Muscle of arm (tissue), 12 donors: ENCODE data around the gene NEK6. TPM values are rescaled to one million over a fixed set of nuclear protein-coding genes. Genes with fewer than 3 reads are reported as not detected.

Experiments used
- DNase-seq: peaks from one replicate; pipeline ENCODE4 v3.0.0-alpha.2; 2013
- polyA plus RNA-seq, 12 donors: library from polyadenylated mRNA; unstranded; fragments of 120-200 nt; gene quantifications; one replicate each; pipeline ENCODE4 v1.2.1, GENCODE V29; 2013; ENCODE audit not compliant: insufficient read length in 12 of 12

The NEK6 gene
- polyA plus RNA-seq, 12 donors: 29.2 to 47.2 (median 37.5) TPM; not detected in 1

DNA sequence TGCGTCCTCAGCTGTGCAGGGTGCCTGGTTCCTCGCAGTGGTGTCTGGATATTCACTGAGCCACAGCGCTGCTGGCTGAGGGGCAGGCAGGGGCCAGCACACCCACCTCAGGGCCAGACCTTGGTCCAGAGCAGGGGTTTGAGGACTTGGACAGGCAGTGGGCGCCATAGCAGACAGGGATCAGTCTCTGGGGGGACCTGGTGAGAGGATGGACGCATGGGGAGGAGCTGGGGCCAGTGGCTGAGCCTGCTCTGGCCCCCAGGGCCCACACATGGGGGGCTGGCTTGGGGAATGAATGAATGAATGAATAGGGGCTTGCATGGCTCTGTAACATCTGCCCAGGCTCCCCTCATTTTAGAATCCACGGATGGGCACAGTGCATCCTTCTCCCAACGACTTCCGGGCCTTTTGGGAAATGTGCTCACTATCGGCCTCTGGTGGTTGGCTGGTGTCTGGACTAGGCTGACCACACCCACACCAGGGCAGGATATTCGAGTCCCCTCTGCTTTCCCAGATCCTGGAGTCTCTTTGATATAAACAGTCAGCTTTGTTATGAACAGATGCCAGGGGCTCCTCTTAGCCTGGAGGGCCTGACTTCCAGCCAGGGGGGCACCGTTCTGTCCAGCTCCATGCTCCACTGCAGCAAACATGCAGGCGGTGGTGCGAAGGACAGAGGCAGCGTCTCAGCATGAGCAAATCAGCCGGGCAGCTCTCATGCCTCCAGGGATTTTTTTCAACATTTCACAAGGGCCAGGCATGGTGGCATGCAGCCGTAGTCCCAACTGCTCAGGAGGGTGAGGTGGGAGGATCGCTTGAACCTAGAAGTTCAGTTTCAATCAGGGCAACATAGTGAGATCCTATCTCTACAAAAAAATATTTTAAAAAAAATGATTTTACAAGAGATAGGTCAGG lies 62.6 kb downstream of the NEK6 start:
- peak; percentile 66 for DNase-seq

DNA sequence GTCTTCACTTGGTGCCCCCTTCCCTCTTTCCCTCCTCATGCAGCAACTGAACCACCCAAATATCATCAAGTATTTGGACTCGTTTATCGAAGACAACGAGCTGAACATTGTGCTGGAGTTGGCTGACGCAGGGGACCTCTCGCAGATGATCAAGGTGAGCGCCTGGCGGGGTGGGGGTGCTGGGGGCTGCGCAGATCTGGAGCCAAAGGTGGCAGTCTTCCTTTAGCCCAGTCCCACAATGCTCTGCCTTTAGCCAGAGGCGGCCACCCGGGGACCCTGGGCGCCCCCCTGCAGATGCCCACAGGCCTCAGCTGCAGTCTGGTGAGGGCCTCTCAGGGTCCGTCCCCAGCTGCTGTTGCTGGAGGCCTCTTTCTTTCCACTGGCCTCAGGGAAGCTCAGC lies 63.7 kb downstream of the NEK6 start:
- no peak for DNase-seq

DNA sequence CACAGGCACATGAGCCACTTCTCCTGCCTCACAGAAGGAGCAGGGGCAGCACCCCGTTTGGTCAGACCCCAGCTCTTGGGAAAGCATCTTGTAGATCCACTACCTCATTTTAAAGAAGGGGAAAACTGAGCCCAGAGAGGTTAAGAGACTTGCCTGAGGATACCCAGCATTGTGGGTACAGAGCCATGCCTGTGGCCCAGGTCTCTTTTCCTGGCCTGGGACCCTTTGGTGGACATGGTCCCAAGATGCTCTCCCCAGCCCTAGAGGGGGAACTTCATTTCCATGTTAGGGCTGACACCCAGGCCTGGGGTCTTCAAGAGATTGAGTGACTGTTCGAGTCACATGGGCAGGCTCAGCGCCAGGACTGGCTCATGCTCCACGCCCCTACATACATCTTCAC lies 64.2 kb downstream of the NEK6 start:
- no peak for DNase-seq

DNA sequence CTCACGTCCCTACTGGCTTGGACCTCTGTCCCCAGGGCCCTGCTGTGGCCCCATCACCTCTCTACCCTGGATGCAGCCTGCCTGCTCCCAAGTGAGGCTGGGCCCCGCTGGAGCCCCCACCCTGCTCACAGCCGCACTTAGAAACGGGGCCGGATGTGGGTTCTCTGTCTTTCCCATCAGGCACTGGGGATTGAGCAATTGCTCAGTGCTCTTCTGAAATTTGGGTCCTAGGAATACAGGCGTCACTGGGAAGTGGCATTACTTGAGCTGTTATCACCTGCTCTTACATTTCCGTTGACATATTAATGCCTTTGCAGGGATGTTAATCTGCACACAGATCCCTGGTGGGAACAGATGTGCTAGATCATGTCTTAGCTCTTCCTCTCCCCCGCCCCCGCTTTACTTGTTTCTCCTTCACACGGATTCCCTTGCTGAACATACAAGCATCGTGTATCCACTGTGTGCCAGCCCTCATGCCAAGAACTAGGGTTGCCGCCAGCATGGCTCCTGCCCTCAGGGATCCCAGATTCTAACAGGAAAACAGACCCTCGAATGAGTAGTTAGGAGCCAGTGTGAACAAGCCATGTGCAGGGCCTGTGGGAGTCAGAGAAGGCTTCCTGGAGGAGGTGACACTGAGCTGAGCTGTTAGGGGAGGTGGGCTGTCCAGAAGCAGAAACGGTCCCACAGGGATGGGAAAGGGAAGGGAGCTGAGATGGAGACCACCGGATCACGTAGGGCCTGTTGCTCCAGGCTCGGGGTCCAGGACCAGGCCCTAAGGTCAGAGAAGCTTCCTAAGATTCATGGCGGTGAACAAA lies 65.1 kb downstream of the NEK6 start:
- no peak for DNase-seq

DNA sequence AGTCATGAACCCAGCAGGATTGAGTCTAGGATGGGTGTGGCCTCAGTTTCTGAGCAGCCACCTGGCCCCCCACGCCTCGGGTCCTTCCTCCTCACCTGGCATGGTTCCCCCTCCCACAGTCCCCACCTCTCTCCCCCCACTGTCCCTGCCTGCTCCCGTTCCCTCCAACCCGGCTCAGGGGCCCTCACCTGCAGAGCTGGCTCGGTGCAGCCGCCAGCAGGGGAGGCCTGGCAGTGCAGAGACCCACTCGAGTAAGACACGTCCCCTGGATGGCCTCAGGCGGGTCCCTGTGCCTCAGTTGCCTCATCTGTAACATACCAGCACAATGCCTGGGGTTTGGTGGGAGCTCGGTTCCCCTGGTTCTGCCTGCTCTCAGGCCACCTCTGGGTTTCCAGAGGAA lies 66.2 kb downstream of the NEK6 start:
- no peak for DNase-seq

DNA sequence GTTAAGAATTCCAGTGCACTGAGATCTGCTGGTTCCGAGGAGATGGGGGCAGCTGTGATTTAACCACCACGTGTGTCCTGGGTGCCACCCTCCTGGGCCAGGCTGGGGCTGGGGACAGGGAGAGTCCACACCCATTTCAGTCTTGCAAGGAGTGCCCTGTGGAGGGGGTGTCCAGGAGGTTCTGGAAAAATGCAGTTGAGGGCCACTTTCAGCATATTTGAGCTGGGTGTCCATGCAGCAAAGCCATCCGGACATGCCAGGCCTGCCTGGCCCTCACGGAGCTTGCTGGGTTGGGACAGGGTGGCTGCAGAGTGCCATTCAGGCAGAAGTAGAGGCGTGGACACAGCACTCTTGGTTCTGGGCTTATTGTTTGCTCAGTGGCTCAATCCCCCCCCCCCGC lies 68.1 kb downstream of the NEK6 start:
- DNase-seq: no peak

DNA sequence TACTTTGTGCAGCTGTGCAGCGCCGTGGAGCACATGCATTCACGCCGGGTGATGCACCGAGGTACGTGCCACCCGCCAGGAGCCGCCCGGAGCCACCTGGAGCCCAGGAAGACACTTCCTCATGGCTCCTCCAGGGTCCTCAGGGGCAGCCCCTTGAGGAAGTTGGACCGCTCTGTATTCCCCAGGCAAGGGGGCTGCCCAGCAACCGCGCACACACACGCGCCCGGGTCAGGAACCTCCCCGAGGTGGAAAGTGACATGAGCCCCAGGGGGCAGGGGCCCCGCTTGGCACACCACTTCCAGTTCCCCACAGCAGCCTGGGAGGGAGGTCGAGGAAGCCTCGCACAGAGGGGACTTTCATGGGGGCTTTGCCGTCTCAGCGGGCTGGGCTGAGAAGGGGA lies 68.6 kb downstream of the NEK6 start:
- no peak for DNase-seq

DNA sequence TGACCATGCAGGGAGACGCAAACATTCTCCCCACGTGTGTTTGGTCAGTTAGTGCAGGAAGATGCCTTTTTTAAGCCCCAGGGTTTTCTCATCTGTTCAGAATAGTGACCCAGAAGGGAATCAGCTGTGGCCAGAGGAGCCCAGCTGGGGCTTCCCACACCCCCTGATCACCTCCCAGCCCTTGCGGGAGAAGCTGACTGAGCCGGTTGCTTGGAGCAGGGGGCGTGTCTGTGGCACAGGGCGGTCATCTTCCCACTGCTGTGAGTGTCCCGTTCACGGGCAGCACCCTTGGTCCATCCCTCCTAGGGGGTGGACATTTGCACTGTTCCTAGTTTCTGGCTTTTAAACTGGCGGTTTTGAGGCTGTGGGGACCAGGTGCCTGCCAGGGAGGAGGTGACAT lies 69.7 kb downstream of the NEK6 start:
- no peak for DNase-seq

DNA sequence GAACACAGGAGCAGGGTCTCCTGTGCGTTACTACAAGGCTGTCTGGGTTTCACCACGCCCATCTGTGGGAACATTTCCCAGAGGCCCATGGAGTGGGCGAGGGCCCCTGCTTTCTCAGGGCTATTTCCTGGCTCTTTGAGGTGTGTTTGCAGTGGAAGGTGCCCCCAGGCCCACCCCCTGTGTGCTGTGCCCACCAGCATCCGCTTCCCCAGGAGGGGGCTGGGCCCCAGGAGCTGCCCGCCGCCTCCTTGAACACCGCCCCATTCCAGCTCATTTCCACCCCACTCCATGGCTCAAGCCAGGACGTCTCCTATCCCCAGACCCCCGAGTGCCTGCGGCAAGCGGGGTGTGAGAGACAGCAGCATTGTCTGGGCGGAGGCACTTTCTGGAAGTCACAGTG lies 70.5 kb downstream of the NEK6 start:
- no peak for DNase-seq

DNA sequence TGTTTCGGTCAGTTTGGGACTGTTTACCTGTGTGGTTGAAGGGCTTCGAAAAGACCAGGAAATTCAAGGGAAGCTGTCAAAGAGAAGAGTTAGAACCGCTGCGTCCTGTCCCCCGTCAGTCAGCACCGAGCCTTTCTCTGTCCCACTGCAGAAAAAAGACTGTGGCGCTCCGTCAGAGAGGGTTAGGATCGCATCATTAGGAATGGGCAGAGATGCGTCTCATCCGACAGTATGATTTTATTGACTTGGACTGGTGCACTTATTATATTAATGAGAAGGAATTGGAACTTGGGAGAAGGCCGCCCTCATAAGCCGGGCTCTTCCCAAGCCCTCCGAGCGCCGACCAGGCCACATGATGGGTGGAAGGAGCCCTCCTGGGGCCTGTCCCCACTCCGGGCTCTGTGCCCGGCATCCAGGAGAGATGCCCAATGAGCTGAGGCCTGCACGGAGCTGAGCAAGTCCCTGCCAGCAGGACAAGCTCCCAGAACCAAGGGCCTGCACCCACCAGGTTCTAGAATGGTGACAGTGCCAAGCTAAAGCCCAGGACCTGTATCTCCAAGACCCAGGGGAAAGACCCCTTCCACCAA lies 71.5 kb downstream of the NEK6 start:
- no peak for DNase-seq

DNA sequence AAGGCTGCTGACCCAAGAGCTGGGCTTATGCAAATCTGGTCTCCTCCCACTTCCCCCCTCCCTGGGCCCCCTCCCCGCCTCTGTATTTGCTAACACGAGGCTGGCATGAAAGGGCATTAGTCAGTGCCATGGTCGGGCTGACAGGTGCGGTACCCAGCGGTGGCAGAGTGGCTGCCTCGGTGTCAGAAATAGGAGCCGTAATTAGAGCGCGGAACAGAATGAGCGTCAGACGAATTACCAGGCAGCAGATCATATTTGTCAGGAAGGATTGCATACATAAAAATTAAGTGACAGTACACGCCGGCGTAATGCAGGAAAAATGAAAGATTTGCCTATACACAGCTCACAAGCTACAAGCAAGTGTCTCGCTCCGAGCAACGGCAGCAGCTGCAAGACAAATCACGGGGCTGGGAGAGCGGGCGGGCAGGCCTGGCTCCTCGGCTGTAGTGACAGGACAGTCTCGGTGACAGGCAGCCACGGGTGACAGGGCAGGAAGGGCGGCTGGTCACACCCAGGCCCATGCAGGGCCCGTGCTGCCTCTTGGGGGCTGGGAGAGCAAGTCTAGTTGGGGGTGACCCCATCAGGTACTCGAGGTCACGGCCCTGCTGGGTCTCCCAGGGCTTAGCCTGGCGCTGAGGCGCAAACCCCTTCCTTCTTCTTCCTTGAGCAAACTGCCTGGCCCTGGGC lies 72.4 kb downstream of the NEK6 start:
- no peak for DNase-seq

DNA sequence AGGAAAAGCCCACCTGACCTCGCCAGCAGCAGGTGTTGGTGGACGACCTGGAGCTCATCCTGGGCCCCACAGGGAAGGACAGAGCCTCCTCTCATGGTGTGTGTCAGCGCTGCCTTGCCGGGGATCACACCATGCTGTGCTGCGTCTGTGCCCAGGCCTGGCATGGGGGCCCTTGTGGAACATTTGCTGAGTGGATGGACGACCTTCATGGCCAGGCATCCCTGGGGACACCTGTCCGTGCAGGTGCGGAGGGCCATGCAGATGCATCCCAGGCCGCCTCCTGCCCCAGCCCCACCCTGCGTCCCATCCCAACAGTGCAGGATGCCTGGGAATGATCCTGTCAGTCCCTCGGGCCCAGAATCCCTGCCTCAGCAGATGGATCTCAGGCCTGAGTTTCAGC lies 73.8 kb downstream of the NEK6 start:
- no peak for DNase-seq

DNA sequence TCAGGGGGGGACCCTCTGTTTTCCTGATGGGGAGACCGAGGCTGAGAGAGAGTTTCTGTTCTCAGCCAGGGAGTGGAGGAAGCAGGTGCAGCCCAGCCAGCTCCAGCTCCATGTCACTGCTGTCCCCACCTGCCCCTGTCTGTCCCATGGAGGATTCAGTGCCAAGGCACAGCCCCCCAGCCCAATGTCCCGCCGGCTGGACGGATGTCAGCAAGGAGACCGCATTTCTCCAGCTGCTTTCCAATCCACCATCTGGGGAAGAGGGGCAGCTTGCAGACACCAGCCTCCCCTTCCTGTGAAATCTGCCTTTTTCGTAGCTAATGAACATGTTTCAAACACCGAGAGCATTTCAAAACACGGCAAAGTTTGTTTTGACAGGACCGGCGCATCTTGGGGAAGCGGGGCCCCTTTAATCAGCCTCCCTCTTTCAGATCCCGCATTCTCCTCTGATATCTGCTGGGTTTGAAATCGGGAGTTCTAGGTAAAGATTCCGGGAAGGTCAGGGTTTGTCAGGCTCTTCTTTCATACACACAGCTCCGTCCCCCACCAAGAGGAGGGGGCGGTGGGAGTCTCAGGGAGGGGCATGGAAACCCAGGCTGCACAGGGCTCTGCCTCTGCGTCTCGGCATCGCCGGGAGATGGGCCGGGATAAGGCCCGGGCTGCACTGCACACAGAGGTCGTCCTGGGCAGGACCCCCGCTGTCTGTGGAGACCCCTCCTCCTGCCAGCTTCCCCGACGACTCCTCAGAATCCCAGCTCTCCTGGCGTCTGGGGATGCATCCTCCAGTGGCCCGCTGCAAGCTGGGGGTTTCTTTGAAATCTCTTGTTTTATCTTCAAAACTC lies 74.8 kb downstream of the NEK6 start:
- DNase-seq: peak; percentile 57

DNA sequence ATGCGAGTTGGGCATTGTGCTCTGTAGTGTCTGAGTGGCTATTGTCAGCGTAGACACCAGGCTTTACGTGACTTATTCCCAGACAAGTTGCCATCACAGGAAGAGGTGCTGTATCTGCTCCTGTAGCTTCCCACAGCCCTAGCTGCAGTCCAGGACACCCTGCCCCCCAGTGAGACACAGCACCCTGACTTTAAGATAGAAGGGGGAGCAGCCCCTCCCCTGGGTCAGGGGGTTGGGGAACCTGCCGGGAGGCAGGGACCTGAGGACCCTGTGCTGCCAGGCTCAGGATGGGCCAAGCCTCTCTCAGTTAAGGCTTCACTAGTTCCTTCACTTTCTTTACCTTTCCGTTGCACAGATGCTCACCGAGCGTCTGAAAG lies 75.4 kb downstream of the NEK6 start:
- DNase-seq: no peak

DNA sequence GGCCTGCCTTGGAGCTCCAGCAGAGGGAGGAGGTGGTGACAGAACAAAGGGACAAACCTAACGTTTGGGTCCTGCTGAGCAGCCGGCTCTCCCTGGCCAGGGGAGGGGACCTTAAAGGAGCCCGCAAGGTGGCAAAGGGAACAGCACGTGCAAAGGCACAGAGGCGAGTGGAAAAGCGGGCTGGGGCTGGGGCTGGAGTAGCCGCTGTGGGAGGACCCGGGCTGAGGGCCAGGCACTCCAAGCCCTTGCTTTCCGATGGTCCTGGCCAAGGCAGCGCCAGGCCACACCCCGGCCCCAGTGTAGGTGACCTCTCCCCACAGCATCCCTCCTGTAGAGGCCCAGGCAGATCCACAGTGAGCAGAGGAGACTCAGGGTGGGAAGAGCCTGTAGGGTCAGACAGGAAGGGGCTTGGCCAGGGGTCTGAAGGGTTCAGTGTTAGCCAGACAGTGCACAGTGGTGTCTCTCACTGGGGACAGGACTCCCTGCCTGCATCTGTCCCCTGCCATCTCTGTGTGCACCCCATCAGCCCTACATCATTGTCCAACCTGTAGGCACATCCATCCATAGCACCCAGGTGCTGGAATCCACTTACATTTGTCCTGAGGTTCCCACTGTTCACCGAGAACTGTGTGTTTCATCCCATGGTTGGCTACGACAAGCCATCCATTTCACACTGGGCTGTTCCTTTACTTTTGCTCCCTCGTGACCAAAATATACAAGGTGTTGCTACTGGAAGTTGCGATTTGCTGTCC lies 77.0 kb downstream of the NEK6 start:
- DNase-seq: no peak

DNA sequence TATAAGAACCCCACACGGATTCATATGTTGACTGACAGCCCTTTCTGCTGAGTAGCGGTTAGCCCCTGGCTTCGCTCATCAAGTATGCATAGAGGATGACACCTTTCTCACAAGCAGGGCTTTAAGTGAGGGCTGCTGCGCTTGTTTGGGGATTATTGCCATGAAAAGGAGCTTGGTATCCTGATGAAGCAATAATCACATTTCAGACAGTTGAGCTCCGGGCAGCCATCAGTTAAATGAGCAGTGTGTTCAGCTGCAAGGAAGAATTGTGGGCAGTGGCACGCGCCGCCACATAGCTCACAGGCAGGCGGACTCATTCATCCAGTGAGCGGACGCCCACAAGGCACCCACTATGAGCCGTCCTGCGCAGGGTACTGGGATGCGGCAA lies 77.6 kb downstream of the NEK6 start:
- DNase-seq: no peak

DNA sequence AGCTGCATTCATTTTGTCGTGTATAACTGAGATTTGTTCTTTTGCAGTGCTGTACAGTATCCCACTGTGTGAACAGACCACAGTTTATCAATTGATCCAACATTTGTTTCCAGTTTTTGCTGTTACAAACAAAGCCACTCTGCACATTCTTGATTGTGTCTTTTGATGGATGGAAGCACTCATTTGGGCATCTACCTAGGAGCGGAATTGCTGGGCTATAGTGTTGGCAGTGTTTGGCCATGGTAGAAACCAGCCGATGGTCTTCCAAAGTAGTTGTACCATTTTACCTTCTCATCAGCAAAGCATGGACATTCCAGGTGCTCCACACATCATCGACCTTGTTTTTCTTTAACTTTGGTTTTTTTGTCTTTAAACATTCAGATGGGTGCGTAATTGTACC lies 79.8 kb downstream of the NEK6 start:
- no peak for DNase-seq

DNA sequence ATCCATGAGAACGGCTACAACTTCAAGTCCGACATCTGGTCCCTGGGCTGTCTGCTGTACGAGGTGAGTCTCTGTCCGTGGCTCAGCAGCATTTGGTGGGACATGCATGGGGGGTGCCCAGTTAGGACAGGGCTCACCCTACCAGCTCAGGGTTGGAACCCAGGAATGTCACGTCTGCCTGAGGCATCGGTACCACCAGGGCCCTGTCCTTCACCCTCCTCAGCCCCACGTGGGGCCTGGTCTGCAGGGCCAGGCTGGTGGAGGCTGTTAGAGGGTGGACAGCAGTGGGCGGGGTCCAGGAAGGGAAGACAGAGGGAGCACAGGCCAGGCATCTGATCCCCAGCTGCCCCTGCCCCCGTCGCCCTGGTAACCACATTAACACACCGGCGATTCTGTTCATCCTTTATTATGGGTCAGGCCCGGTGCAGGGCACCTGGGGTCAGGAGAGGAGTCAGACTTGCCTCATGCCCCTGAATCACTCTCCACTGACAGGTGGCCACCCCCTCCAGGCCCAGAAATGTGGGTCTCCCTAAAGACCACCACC lies 81.9 kb downstream of the NEK6 start:
- DNase-seq: no peak

DNA sequence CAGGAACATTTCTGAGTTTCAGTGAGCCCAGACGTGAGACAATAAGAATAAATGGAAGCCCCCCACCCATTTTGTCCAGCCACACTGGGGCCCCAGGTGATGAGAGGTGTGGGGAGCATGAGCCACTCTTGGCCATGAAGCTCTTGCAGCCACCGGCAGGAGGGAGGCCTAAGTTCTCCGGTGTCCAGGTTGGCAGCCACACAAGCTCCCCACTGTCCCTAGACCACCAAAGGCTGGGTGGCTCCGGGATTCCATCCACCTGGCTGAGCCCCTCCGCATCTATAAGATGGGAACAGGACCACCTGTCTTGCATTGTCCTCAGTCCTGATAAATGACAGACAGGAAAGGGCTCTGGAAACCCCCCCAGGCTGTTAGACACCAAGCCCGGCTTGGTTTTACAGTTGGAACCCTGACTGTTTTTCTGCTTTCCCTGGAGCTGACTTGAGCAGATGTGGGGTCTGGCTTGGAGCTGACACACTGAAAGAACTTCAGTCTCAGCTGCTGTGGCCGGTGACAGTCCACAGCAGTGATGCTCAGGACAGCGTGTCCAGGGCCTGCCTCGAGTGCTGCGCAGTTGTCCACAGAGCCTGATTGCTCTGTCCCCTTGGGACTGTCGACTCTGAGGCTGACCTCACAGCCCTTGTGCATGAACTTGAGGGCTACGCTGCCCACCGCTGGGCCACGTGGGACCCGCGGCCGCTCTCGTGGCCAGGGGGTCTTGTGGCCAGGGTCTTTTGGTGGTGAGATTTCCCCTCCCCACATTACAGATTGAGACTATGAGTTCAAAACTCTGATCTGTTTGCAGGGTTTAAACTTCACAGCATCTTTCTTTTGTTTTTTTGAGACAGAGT lies 82.7 kb downstream of the NEK6 start:
- no peak for DNase-seq
